Right renal cortex interstitium (tissue), 3 donors: ENCODE data around the gene NATD1. TPM values are rescaled to one million over a fixed set of nuclear protein-coding genes. Genes with fewer than 3 reads are reported as not detected.

Experiments
- DNase-seq, 3 donors: peaks; one replicate each; pipeline ENCODE4 v3.0.0-alpha.2; 2013; ENCODE audit warnings: low read depth in 3 of 3, low spot score in 2 of 3
- polyA plus RNA-seq, 3 donors: library from polyadenylated mRNA; unstranded; fragments of 120-200 nt; gene quantifications; one replicate each; pipeline ENCODE4 v1.2.1, GENCODE V29; 2013; ENCODE audit not compliant: insufficient read length in 3 of 3

The NATD1 gene
- polyA plus RNA-seq, 3 donors: 11.3 to 12.6 (median 12.1) TPM

DNA sequence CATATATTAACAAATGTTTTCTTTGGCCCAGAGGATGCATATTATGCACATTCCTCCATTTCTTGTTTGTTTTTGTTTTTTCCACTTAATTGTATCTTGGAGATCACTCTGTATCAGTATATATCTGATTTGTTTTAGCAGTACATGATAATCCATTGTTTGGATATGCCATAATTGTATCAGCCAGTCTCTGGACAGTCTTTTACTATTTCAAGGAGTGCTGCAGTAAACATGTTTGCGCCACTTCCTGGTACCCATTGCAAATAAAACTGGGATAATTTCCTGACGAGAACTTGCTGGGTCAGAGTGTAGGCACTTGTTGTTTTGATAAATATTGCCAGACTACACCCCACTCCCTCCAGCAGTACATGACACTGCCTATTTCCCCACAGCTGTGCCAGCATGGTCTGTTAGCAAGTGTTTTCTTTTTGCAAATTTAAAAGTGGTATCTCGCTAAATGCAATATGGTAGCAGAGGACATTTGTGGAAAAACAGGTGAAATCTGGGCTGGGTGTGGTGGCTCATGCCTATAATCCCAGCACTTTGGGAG lies 34.3 kb downstream of the NATD1 start:
- no peak for DNase-seq

DNA sequence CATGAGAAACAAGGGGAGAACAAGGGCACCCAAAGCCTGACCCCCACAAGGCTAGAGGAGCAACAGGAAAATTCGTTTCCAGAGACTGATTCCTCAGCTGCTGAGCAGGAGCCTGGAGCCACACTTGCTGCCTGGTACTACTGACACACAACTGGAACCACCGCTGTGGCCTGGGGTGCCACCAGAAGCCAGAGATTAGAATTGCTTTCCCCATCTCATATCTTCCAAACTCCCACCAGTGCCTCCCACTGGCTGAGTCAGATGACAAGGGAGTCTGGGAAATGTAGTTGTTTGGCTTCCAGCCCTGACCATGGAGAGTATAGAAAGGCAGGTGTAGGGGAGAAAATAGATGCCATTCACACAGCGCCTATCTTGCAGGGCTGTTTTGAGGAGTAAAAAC lies 35.1 kb downstream of the NATD1 start:
- no peak for DNase-seq

DNA sequence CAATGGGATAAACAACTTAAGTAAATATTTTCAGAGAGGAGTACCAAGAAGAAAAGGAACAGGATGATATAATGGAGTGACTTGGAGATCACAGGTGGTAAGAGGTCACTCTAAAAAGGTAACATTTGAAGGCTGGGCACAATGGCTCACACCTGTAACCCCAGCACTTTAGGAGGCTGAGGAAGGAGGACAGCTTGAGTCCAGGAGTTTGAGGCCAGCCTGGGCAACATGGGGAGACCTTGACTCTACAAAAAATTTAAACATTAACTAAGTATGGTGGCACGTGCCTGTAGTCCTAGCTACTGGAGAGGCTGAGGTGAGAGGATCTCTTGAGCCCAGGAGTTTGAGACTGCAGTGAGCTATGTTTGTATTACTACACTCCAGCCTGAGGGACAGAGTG lies 35.9 kb downstream of the NATD1 start:
- DNase-seq: no peak

DNA sequence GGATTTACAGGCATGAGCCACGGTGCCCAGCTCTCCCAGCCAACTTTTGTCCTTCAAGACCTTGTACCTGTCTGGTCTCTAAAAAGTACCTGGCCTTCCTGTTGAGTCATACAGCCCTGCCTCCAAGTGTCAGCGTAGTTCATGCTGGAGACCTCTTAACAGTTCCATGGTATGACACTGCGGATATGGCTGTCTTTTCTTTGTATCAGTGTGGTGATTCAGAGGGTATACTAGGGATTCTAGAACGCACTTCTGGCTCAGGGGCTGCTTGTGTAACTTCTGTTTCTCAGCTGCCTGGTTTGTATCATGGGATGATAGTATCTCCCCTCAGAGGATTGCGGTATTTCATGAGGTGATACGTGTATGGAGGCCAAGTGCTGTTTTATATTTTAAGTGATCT lies 37.3 kb downstream of the NATD1 start:
- no peak for DNase-seq

DNA sequence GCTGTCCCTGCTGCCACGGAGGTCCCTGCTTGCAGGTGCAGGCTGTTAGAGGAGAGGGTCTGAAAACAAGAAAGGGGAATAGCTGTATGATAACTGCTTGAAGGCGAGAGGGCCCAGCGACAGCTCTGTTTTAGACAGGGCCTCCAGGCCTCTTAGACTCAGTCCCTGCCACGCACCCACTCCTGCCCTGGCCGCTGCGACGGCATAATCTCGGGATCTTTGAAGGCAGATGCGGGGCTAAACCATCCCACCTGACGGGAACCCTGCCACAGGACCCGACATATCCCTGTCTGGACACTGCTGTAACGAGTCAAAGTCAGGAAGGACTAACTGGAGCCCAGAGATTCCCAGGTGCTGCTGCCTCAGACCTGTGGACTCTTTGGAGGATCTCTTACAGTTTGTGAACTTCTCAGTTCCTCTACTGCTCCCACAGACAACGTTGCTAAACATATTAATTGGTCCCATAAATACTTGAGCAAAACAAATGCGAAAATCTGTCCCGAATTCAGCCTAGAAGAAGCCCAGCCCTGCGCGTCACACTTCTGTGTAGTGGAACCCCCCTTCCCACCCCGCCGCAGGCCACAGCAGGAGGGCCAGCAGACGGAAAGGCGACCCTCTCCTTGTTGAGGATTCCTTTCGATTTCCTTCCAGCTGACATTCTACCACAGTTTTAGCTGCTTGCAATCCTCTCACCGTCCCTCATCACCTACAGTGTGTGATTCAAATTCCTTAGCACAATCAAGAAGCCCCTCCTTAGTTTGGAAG lies 38.3 kb downstream of the NATD1 start:
- DNase-seq: no peak

DNA sequence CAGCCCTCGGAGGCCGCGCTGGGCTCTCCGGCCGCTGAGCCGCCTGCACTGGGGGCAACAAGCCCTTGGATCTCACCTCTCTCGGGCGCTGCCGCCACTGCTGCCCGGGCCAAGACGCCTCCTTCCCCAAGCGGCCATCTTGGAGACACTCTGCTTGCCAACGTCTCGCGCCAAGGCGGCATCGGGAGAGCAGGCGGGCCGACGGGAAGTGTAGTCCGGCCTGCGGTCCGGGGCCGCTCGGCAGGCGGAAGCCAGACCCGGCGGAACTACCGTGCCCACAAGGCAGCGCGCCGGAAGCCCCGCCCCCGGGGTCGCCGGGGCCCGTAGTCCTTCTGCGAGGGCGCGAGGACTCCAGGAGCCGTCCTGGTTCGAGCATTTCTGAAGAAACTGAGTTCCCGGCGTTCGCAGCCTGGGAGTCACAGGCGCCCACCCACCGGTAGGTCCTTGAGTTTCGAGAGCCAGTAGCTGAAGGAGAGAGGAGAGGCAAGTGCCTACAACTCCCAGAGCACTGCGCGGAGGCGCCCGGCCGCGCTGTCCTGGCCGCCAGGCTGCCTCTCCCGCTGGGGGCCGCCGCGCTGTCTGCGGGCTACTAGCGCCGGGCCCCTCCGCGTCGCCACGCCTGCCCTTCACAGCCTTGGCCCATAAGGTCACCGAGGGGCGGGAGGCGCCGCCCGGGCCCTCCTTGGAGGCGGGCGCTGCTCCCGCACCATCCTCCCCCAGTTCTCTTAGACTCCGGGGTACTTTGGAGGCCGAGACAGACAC lies 39.0 kb downstream of the NATD1 start, which contains the start of gene TMEM11:
Gene TMEM11 (minus strand): TSS at position 147 of the 762 bp plus-strand sequence. CDS start 9 bp downstream, at position 138.
- DNase-seq: peak; percentile 82 to 87 (median 87)

DNA sequence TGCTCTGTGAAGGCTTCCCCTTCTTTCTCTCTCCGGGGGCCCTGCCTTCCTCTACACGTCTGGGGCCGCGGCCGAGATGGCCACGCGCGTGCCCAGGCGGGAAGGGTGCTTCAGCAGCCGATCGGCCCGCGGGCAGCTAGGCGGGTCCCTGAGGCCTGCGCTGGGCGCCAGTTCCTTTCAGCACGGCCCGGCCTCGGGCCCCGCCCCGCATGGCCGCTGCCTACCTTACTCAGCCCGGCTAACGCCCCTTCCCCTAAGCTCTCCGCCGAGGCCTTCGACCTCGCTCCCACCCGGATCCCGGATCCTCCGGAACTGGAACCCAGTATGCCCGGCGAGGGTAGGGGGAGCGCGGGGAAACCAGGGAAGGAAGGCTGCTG lies 39.6 kb downstream of the NATD1 start:
- DNase-seq: no peak

DNA sequence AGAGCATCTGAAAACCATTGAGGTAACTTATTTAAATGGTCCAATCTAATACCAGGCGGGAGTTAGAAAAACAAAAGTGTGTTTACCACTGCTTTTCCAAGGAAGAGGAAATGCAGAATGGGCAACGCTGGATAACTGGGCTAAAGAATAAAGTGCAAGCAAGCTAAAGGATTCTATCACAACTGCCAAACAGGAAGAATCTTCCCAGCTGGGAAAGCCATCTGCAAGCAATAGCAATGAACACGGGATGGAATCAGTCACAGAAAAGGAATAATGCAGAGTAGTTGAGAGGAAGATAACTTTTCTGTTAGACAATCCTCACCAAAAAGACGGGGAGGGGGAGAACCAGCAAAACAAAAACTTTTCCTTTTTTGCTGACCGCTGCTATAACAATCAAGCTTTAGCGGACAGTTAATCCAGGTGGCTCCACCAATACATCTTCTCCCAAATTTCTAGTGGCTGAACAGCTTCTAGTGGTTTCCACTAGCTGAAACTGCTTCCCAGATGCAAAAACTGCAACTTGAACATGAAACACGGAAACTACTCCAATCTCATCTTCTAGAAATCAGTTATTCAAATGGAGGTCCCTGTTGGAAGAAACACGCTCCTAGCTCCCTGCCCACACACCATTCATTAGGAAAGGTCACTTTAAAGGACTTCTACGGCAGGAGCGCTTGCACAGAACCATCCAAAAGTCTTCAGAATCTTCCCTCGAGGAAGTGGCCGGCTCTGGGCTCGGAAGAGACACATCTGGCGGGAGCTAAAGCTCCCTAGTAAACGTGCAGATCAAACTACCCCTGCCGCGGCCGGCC lies 40.2 kb downstream of the NATD1 start:
- DNase-seq: no peak

DNA sequence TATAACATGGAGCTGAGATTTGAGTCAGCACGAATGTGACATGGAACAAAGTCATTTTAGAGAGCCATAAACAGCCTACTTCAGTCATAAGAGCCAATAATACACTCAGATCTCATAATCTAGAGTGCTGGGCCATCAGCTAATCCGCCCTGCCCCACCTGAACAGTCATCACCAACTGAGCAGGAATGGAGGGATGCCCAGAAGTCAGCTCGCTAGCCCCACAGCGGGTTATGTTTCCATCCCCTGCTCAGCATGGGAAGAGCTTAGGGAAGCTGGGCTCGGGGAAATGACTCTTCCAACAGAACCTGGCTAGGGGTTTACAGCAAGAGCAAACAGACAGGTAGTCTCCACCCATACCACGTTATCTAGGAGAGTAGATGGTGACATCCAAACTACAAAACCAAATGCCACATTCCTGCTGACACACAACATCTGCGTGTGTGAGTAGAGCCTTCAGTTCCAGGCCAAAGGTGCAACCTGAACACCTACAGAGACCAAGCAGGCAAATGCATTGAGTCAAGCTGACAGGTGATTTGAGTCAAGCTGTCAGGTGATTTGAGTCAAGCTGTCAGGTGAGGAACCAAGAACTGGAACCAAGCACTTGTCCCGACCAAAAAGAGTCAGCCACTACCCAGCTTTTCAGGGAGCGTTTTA lies 41.3 kb downstream of the NATD1 start:
- no peak for DNase-seq

DNA sequence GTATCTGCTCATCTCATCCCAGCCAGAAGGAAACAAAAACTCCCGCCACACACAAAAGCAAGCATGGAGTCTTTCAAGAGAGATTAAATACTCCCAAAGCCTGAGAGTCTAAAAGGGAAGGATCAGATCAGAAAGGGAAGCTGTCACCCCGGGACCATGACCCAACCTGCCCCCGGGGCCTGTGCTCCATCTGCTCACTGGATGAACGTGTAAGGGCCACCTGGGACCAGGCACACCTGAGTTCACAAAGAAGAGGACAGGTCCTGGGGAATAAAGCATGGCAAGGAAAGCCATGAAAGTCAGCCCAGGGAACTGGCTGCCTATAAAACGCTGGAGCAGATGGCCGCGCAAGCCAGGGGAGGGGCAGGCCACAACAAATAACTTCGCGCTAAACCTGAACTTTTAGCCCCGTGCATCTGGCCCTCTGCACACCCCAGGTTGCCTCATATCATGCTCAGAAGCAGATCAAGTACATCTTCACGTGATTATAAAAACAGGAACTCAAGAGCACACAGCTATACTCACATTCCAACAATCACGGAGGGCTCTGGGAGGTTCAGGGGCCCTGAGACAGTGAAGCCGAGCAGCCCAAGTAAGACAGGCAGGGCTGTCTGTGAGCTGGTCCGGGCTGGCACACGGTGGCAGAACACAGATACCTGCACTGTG lies 42.7 kb downstream of the NATD1 start:
- no peak for DNase-seq

DNA sequence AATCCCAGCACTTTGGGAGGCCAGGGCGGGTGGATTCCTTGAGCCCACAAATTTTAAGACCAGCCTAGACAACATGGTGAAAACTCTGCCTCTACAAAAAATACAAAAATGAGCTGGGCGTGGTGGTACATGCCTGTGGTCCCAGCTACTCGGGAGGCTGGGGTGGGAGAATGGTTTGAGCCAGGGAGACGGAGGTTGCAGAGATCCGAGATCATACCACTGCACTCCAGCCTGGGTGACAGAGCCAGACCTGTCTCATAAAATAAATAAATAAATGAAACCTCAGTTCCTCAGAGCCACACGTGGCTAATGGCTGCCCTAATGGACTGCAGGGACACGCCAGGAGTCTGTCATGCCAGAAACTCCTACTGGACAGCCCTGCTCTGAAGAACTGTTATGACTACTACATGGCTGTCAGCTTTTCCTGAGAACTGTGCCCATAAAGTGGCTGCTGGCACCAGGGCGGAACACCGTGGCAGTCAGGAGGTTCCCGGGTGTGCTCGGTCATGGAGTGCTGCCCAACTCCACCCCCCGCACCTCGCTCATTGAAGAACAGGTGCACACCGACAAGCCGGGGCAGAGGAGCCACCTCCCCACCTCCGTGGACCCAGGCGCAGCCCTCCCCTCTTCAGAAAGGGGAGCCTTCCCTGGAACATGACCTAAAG lies 43.6 kb downstream of the NATD1 start:
- DNase-seq: no peak

DNA sequence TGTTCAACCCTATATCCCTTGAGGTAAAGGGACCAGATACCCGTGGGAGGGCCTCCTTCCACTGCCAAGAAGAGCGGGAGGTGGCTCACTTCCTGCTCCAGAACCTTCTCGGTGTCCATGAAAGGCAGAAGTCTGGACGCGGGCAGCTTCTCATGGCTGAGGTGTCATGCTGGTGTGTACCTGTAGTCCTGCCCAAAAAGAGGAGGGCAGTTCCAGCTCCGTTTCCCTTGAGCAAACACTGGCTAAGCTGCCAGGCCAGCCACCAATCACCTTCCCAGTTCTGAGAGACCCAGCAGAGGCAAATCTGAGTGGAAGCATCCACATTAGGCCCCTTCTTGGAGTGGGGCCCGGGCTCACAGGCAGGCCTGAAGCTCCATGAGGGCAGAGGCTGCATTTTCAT lies 44.9 kb downstream of the NATD1 start:
- no peak for DNase-seq

DNA sequence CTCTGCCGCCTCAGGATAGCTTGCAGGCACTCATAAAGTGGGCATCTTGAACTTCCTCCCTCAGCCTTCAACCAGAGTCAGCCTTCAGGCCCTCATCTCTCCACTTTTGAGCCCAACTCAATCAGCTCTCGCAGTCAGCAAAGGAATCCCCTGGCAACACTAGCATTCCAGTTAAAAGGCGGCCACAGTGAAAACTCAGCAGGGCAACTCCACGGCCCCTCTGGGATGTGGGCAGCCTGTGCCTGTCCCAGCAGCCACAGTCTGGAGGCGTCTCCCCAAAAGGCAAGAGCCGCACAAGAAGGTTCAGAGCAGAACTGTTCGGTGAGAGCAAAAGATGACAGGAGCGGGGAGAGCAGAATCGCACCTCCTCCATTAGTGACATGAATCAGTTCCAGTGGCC lies 48.3 kb downstream of the NATD1 start:
- DNase-seq: no peak

DNA sequence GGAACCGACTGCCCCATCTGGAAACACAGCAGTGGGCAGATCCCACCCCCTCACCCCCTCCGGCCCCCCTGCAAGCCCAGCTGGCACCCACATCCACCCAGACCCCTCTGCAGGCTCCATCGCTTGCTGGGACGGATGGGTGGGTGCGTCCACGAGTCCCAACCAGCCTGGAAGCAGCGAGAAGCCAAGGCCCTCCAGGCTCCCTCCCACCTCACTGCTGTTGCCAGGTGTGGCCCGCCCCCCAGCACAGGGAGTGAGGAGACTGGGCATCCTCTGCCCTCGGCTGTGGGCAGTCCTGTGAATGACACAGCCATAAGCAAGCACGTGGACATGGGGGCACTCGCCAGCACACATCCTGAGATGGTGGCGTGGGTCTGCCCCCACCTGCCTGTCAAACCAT lies 50.7 kb downstream of the NATD1 start:
- no peak for DNase-seq

DNA sequence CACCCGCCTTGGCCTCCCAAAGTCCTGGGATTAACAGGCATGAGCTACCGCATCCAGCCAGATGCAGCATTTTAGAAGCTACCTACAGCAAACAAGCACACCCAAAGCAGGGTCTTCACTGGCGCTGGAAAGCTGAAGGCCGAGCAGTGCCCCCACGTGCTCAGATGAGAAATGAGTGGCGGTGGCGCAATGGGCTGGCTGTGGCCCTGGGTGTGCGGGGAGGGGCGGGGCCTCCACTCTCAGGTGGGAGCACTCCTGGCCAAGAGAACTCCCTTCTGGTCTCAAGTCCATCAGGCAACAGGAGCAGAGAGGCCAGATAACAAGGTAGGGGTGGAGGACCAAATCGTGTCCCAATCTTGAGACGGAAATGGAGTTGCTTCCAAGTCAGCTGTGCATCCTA lies 51.3 kb downstream of the NATD1 start:
- DNase-seq: no peak

DNA sequence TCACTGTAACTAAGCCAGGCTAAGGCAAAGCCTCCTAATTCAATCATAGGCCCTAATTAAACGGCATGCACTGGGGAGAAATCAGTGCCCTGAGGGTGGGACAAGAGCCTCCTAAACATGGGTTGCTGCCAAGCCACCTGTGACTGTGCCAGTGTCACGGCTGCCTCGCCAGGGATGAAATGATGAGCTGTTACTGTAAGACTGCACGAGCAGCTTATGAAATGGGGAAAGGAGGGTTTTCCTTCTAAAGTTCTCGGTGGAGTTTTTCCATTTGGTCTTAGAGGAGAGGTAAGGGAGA lies 52.0 kb downstream of the NATD1 start:
- no peak for DNase-seq

DNA sequence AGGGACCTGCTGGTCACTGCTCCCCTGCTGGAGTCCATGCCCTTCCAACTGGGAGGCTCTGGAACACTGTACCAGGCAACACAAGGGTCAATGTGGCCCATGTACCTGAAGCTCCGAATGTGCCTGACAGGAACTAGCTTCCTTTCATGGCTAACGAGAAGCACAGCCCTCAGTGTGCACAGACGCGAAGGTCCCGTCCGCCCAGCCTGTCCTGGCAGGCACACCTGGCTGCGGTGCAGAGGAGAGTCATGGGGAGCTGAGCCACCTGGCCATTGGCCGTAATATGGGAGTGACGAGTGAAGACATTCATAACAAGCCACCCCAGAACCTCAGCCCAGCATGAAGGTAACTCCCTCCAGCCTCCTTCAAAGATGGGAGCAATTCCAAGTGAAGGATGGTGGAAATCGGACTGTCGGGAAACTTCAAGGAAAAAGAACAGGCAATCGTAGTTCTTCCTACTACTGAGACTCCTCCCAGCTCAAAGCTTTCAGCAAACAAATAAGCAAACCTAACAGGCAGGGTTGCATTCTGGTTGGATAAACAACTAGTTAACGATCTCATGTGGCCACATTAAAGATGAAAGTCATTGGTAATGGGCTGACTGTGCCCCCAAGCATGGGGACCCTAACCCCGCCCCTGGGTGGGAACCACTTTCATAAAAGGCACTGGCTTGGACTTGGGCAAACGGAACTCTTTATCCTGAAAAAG lies 52.5 kb downstream of the NATD1 start:
- DNase-seq: no peak

DNA sequence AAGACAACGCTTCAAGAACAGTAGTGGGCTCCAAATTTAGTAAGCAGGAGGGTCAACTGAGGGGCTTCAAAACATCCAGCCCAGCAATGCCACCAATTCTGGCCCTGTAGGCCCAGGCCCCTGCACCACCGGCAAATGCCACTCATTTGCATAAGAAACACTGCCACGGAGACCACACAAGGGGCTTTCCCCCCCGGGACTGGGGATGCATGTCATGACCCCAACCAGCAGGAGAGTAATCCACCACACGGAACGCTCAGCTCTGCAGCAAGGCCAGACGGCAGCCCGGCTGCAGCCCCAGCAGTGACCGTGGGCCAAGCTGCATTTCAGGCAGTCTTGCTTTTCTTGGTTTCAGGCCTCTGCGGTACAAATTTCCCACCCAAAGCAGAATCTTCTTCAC lies 53.4 kb downstream of the NATD1 start:
- DNase-seq: no peak

DNA sequence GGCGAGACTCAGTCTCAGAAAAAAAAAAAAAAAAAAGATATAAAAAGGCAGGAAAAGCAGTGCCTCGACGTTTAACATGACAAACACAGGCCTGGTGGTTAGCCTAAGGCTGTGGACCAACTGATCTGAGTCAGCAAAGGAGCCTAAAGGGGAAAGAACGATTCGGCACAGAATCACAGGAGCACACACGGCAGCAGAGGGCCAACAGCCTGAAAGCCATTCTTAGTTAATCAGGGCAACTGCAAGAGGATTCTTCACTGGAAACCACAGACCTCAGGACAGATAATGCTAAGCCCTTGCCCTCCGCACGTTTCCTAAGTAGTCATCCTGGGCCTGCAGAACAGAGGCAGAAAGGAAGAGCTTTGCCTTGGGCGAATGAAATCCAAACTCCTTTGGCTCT lies 53.9 kb downstream of the NATD1 start:
- no peak for DNase-seq
